Activated CD4-positive, alpha-beta T cell treated with anti-CD3 and anti-CD28 coated beads for 48 hours (primary cell): ENCODE data around the gene DTL.

Experiments
- DNase-seq: peaks from one replicate; pipeline ENCODE4 v3.0.0-alpha.2; 2020

Gene DTL

DNA sequence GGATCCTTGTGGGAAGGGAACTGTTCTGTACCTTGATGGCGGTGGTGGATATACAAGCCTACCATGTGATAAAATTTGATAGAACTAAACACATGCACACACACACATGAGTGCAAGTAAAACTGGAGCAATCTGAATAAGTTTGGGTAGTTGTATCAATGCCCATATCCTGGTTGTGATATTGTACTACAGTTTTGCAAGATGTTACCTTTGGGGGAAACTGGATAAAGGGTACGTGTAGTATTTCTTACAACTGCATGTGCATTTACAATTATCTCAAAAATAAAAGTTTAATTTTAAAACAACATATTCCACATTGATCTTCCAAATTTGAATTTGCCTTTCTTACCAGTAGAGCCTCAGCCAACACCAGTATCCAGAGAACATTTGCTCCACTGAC is 99.6 kb downstream of the DTL start:
- DNase-seq, result no peak

DNA sequence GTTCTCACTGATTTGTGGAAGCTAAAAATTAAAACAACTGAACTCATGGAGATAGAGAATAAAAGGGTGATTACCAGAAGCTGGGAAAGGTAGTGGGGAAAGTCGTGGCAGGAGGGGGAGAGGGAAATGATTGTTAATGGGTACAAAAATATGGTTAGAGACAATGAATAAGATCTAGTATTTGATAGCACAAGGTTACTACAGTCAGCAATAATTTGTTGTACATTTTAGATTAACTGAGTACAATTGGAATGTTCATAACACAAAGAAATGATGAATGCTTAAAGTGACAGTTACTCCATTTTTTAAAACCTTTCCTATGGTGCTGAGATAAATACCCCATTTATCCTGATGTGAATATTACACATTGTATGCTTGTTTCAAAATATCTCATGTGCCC is 102.3 kb downstream of the DTL start:
- DNase-seq, result no peak

DNA sequence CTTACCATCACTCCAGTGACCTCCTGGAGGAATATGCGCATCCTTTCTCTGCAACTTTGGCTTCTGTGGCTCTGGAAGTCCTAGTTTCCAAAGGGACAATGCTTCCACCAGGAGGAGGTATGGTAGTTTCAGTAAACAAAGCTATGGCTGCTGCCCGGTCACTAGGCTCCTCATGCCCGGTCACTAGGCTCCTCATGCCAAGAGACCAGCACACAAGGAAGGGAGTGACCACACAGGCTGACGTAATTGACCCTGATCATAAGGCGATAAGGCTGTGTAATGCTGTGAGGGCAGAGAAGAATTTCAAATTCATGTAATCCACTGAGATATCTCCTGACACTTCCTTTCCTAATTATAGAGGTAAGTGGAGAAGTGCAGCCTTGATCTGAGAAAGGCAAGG is 102.9 kb downstream of the DTL start:
- no peak for DNase-seq

DNA sequence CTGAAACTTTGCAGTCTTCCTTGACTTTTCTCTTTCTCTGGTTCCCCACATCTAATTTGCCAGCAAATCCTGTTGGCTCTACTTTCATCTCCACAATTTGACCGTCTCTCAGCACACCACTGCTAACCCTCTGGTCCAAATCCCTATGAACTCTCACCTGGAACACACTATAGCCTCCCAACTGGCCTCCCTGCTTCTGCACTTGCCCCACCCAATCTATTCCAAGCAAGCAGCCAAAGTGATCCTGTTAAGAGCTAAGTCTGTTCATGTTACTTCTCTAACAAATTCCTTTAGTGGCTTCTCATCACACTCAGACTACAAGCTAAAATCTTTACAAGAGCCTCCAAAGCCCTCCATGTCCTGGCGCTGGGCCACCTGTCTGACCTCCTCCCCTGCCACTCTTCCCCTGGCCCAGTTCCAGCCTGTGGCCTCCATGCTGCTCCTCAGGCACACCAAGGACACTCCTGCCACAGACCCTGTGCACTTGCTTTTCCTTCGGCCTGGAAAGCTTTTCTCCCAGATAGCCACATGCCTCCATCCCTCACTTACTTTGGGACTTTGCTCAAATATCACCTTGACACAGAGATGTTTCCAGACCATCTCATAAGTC is 104.1 kb downstream of the DTL start:
- no peak for DNase-seq

DNA sequence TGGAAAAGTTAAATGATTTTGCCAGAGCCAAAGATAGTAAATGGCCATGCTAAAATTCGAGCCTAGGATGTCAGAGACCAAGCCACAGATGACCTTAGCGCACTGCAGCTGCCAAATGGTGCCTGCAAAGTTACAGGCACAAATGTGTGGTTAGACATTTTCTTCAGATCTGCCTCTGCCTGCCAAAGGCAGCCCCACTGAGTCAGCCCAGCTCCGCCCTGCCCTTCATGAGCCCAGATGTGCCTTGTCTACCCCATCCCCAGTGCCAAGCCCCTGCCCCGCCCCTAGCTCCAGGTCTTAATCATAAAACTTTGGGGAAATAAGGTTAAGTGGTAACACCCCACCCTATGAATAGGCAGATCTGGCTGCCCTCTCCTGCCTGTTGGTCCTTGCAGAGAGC is 105.9 kb downstream of the DTL start:
- no peak for DNase-seq

DNA sequence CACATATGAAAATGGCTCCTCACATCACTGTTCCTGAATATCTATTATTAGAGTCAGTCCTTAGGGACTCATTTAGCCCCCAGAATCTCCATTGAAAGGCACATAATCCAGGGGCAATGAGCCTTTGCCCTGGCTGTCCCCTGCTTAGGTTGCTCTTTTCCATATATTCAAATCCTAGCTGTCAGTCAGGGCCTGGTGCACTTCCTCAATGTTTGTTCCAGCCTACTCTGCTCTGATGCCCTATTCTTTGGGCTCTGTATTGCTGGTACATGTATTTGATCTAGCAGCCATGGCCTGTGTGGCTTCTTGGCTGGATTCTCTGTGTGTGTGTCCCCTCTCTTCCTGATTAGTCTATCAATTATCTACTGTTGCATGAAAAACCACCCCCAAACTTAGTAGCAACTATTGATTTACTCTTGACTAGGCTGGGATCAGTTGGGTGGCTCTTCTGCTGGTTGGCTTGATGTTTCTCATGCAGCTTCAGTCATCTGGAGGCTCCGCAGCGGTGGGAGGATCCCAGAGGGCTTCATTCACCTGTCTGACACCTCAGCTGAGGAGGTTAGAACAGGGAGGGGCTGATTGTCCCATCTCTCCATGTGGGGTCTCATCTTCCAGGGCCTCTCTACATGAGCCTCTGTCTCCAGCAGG is 107.5 kb downstream of the DTL start:
- DNase-seq, result no peak

DNA sequence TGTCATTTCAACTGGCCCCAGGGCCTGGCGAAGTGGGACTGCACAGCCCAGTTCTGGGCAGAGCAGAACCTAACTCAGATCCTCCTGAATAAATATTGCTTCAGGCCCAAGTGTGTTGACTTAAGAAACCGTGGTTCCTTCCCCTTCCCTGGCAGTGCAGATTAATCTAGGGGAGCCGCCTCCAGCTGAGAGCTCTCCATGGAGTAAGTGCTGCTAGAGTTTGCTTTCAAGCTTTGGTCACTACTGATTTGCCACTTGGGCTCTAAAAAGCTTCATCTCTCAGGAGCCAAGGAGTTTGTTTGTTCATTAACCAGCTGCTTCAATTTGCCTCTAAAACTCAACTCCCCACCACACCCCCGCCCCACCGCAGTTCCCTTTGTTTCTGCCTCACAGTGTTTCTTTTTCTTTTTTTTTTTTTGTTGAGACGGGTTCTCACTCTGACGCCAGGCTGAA is 112.1 kb downstream of the DTL start:
- DNase-seq, result no peak

DNA sequence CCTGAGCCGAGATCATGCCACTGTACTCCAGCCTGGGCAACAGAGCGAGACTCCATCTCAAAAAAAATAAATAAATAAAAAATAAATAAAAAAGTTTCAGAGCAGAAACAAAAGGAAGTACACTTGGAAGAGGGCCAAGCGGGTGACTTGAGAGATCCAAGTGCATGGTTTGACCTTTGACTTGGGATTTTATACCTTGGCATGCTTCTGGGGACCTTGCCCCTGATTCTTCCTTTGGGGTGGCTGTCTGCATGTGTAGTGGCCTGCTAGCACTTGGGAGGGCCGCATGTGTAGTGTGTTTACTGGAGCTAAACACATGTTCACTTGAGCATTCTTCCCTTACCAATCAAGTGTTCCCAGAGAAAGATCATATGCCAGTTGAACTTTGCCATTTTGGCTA is 114.0 kb downstream of the DTL start:
- no peak for DNase-seq

DNA sequence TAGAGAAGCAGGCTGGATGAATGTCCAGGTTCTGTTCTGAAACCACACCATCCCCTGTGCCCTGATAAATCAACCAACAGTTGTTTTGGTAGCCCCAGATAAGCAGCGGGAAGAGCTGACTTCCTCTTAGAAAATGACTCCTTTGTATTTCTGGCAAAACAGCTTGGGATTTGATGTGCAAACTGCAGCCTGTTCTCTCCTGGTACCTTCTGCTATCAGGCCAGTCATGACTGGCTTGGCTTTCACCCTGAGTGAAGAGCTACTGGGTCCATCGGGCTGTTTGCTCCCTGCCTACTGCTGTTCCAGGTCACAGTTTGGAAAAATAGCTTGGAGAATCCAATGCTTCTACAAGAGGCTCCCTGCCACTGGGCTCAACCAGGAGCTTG is 116.8 kb downstream of the DTL start:
- no peak for DNase-seq

DNA sequence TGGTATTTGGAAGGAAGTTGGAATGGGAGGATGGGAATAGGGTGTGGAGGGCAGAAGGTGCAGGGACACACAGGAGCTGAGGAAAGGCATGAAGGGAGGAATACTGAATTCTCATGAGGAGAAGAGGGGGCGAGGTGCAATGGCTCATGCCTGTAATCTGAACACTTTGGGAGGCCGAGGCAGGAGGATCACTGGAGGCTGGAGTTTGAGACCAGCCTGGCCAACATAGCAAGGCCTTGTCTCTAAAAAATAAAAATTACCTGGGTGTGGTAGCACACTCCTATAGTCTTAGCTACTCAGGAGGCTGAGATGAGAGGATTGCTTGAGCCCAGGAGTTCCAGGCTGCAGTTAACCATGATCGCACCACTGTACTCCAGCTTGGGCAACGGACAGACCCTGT is 117.3 kb downstream of the DTL start:
- DNase-seq, result no peak

DNA sequence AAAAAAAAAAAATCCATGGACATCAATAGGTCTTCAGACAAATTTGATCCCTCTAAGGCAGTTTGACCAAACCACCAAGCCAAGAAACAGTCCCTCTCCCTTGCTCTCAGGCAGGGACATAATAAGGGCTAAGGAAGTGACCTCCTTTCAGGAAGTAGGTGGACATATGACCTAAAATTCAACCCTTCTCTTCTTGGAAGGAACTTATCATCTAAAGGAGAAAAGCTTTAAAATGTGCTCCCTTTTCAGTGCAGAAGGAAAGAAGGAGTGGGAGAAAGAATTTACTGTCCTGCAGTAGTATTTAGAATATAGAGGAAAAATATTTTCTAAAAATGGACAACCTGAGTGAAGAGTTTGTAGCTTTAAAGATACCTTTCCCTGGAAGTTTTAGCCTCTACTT is 118.1 kb downstream of the DTL start:
- DNase-seq, result no peak
